A673 (cell line): ENCODE data around the gene PCSK6. TPM values are rescaled to one million over a fixed set of nuclear protein-coding genes. Genes with fewer than 3 reads are reported as not detected.

Experiments
- BruUV-seq: library from RNA; stranded (reverse); fragments of 400-500 nt; replicated peaks from 2 replicates; lab custom pipeline; 2021; lab: Mats Ljungman, UMichigan
- CTCF ChIA-PET: fragments of 300-600 bp; sonication (Branson Sonifier 250); formaldehyde crosslinking; loops from one replicate; lab custom pipeline; 2022; ENCODE audit warnings: antibody characterized with exemption; lab: Charles Lee
- POLR2A ChIA-PET: fragments of 300-600 bp; sonication (Branson Sonifier 250); formaldehyde crosslinking; loops from one replicate; lab custom pipeline; 2022; ENCODE audit warnings: antibody characterized with exemption; ENCODE audit not compliant: low non-redundant PET; lab: Charles Lee
- DNase-seq: peaks from one replicate; pipeline ENCODE4 v3.0.0-alpha.2; 2015; ENCODE audit warnings: low spot score
- H3K27ac ChIP-seq: fragments of 200-600 bp; sonication (generic); 2 replicates; pipeline ENCODE4 v1.5.1; 2016; ENCODE audit warnings: mixed run types, low read depth, mild to moderate bottlenecking, mixed read lengths, antibody characterized with exemption, low read length; ENCODE audit not compliant: poor library complexity, severe bottlenecking
- H3K27me3 ChIP-seq: fragments of 200-600 bp; sonication (generic); replicated peaks from 2 replicates; pipeline ENCODE4 v1.6.1; 2017; ENCODE audit warnings: mixed run types, low read depth, mild to moderate bottlenecking, mixed read lengths, antibody characterized with exemption, low read length; ENCODE audit not compliant: insufficient read depth, poor library complexity
- H3K36me3 ChIP-seq: fragments of 200-600 bp; sonication (generic); 2 replicates; pipeline ENCODE4 v1.6.1; 2016; ENCODE audit warnings: mixed run types, mild to moderate bottlenecking, mixed read lengths, antibody characterized with exemption, low read length; ENCODE audit not compliant: insufficient read depth, poor library complexity, severe bottlenecking
- H3K4me1 ChIP-seq: fragments of 200-600 bp; sonication (generic); 2 replicates; pipeline ENCODE4 v1.6.1; 2017; ENCODE audit warnings: mixed run types, mild to moderate bottlenecking, mixed read lengths, antibody characterized with exemption, low read length; ENCODE audit not compliant: insufficient read depth, poor library complexity, severe bottlenecking
- H3K4me3 ChIP-seq: fragments of 200-600 bp; sonication (generic); 2 replicates; pipeline ENCODE4 v1.5.1; 2016; ENCODE audit warnings: low read depth, mixed run types, mild to moderate bottlenecking, mixed read lengths, low read length; ENCODE audit not compliant: poor library complexity, severe bottlenecking
- H3K9me3 ChIP-seq: fragments of 200-600 bp; sonication (generic); 2 replicates; pipeline ENCODE4 v1.6.1; 2016; ENCODE audit warnings: mixed run types, low read depth, mild to moderate bottlenecking, mixed read lengths, antibody characterized with exemption, low read length; ENCODE audit not compliant: poor library complexity, severe bottlenecking
- CTCF ChIP-seq: fragments of 300-800, 200-600 bp; sonication (generic); conservative IDR thresholded peaks from 2 replicates; pipeline ENCODE4 v1.5.1; 2017; ENCODE audit warnings: low read depth, mild to moderate bottlenecking, antibody characterized with exemption, low read length, moderate library complexity, mixed read lengths
- EZH2 ChIP-seq: fragments of 200-600 bp; sonication (generic); IDR thresholded peaks from 2 replicates; pipeline ENCODE4 v1.6.1; 2017; ENCODE audit warnings: borderline replicate concordance, low read depth, mild to moderate bottlenecking, mixed read lengths, antibody characterized with exemption, low read length; ENCODE audit not compliant: poor library complexity, severe bottlenecking
- intact Hi-C: fragments of 100-400 bp; cut with micrococcal nuclease; formaldehyde crosslinking; loops from one replicate; pipeline ENCODE4 v1.10.0; 2022; ENCODE audit not compliant: unreplicated experiment
- total RNA-seq: library from RNA; stranded (reverse); gene quantifications from 2 replicates; pipeline ENCODE4 v1.2.3, GENCODE V29; 2021

PCSK6 gene
- total RNA-seq, 1 experiment from 2014 or later: 2.6 TPM

- Histone ChIP-seq H3K36me3 (no peaks in the 10 kb centered on the region), H3K27me3 (peaks cover 15% of the 10 kb centered on the region), H3K9me3 (no peaks in the 10 kb centered on the region), H3K4me3 (no peak overlapping the region), H3K4me1 (peaks cover 6% of the 10 kb centered on the region), H3K27ac (no peak overlapping the region)
- no TSS peak for BruUV-seq
- TF ChIP-seq EZH2 (no peak), CTCF (no peak)
- intact Hi-C loops: no loop called here
- POLR2A ChIA-PET: no interaction called here
- DNase-seq: no peak
- CTCF ChIA-PET: no interaction called here
Measured at GRCh38 chr15:101523560-101523940, 34.0 kb upstream of the PCSK6 start.

GRCh38 chr15:101522621-101523559 is 33.4 kb upstream of the PCSK6 start:
- no peak for DNase-seq
- Histone ChIP-seq H3K9me3 (peaks cover 5% of the 10 kb centered on the region), H3K27me3 (peaks cover 15% of the 10 kb centered on the region), H3K36me3 (no peaks in the 10 kb centered on the region), H3K4me3 (no peak overlapping the region), H3K4me1 (no peaks in the 10 kb centered on the region), H3K27ac (no peak overlapping the region)
- POLR2A ChIA-PET: no interaction called here
- CTCF ChIA-PET: no interaction called here
- no TSS peak for BruUV-seq
- TF ChIP-seq CTCF (no peak), EZH2 (no peak)
- intact Hi-C loops: no loop called here

DNA sequence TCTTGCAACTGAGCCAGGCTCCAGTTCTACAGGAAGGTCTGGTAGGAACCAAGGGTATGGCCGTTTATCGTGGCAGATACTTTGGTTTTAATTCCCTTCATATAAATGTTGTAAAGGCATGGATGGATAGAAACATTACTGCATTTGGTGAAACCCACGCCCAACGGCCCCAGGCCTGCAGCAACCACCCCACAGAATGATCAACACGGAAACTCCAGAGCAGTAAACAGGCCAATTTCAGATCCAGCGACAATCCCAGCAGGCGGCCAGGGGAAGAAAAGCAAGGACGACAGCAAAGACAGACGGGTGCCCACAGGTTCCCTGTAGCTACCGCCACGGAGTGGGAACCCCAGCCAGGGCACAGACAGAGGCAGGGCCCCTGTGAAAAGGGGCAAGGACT is 32.6 kb upstream of the PCSK6 start:
- Histone ChIP-seq H3K27ac (no peak overlapping the region), H3K4me3 (no peak overlapping the region), H3K9me3 (peaks cover 12% of the 10 kb centered on the region), H3K4me1 (no peaks in the 10 kb centered on the region), H3K36me3 (no peaks in the 10 kb centered on the region), H3K27me3 (peaks cover 18% of the 10 kb centered on the region)
- no peak for DNase-seq
- intact Hi-C loops: no loop called here
- POLR2A ChIA-PET: no interaction called here
- TF ChIP-seq CTCF (no peak), EZH2 (no peak)
- CTCF ChIA-PET: no interaction called here
- no TSS peak for BruUV-seq
